Spleen (tissue), 7 donors: ENCODE measurements around the gene TP63.

ENCODE experiments used
- POLR2AphosphoS5 ChIP-seq, 3 donors: sonication (generic); formaldehyde crosslinking; IDR thresholded peaks; one replicate each; pipeline ENCODE4 v1.5.1; 2017; ENCODE audit warnings: antibody characterized with exemption in 3 of 3
- TF ChIP-seq, protein P1 (sequence below), 11 experiments: fragments of 200-600 bp in 7 of 11; fragments of 450-650 bp in 4 of 11; sonication (generic) in 4 of 11; IDR thresholded peaks in 8 of 11; conservative IDR thresholded peaks in 3 of 11; 1 replicate in 7 of 11; 2 replicates in 4 of 11; pipeline versions ENCODE4 v1.4.0 to v1.8.0; 2016 to 2021; ENCODE audit warnings: antibody characterized with exemption in 11 of 11, inconsistent platforms in 4 of 11, mild to moderate bottlenecking in 1 of 11
- donor health status: DM: no; HTN: no; CAD: no; lungs with moderate emphysema.
- donor health status: DM: no; HTN: no; CAD: no.
- donor health status: DM: no; HTN: no; CAD: no.

DNA sequence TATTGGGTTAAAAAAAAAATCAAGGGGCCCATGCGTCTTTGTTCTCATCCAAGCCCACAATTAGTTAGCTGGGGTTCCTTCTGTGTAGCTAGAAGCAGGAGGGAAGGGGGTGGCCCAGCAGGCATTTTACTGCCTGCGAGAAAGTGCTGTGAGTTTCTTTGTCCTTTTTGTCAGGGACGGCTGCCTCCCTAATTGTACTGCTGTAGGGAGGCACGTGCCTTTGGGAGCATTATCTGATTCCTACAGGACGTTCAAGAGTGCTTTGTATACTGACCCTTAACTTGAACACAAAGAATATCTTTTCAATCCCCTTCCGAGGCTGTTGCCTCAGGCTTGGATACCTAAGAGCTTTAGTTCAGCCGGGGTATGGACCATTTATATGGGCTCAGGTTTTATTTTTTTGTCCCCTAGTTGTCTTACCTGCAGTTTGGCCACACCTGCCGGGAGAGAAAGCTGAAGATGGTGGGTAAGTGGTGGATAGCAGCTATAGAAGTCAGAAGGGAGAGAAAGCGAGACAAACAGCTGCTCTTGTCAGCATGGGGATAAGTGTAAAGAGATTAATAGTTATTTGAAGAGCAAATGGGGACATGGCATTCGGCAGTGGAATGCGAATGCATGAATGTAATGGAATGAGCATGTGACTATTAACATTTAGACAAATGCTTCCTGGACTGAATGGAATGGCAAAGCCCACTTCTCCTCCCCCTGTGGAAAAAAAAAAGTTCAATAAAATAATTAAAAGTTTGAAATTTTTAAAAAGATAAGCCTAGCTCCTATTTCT, 175.2 kb downstream of the TP63 start:
- TF ChIP-seq, protein P1, sequence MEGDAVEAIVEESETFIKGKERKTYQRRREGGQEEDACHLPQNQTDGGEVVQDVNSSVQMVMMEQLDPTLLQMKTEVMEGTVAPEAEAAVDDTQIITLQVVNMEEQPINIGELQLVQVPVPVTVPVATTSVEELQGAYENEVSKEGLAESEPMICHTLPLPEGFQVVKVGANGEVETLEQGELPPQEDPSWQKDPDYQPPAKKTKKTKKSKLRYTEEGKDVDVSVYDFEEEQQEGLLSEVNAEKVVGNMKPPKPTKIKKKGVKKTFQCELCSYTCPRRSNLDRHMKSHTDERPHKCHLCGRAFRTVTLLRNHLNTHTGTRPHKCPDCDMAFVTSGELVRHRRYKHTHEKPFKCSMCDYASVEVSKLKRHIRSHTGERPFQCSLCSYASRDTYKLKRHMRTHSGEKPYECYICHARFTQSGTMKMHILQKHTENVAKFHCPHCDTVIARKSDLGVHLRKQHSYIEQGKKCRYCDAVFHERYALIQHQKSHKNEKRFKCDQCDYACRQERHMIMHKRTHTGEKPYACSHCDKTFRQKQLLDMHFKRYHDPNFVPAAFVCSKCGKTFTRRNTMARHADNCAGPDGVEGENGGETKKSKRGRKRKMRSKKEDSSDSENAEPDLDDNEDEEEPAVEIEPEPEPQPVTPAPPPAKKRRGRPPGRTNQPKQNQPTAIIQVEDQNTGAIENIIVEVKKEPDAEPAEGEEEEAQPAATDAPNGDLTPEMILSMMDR (IDR thresholded peaks at IDR 0.05 in 8 of 11, conservative IDR thresholded peaks at IDR 0.05 in 3 of 11), result no peak
- no peak for TF ChIP-seq POLR2AphosphoS5 (IDR thresholded peaks at IDR 0.05)
